GM18861 (cell line): ENCODE measurements around the gene CEP72.
"Not testable (repeated sequence)": the region's sequence is repeated elsewhere in the genome, so short reads cannot be mapped to it uniquely, and the experiment has no call there.

Experiments used
- ATAC-seq: cut with Tn5 transposase; IDR thresholded peaks from one replicate; pipeline ENCODE4 v1.9.1; 2021; ENCODE audit not compliant: unreplicated experiment

The CEP72 gene

GRCh38 chr5:579746-580366 is 32.3 kb upstream of the CEP72 start:
- ATAC-seq: no peak

GRCh38 chr5:580436-580835 is 31.7 kb upstream of the CEP72 start:
- no peak for ATAC-seq

- no peak for ATAC-seq
Observed at GRCh38 chr5:581266-581665, 30.9 kb upstream of the CEP72 start.

GRCh38 chr5:581941-582340 is 30.2 kb upstream of the CEP72 start:
- no peak for ATAC-seq

- not testable (repeated sequence) for ATAC-seq
Observed at GRCh38 chr5:582445-582844, 29.7 kb upstream of the CEP72 start.

GRCh38 chr5:582936-583635 is 29.1 kb upstream of the CEP72 start:
- ATAC-seq: no peak

GRCh38 chr5:583645-584044 is 28.5 kb upstream of the CEP72 start:
- ATAC-seq: no peak

- no peak for ATAC-seq
Observed at GRCh38 chr5:584216-584615, 27.9 kb upstream of the CEP72 start.

- no peak for ATAC-seq
Observed at GRCh38 chr5:584846-585245, 27.3 kb upstream of the CEP72 start.

- no peak for ATAC-seq
Observed at GRCh38 chr5:585556-585955, 26.6 kb upstream of the CEP72 start.

- no peak for ATAC-seq
Observed at GRCh38 chr5:585962-586628, 26.0 kb upstream of the CEP72 start.

- ATAC-seq: no peak
Observed at GRCh38 chr5:586751-587285, 25.3 kb upstream of the CEP72 start.

- ATAC-seq: no peak
Observed at GRCh38 chr5:587403-587802, 24.7 kb upstream of the CEP72 start.

- no peak for ATAC-seq
Observed at GRCh38 chr5:588406-588995, 23.6 kb upstream of the CEP72 start.

GRCh38 chr5:589173-589572 is 23.0 kb upstream of the CEP72 start:
- ATAC-seq: no peak

GRCh38 chr5:589588-589987 is 22.6 kb upstream of the CEP72 start:
- ATAC-seq: no peak

GRCh38 chr5:590346-590745 is 21.8 kb upstream of the CEP72 start:
- no peak for ATAC-seq

GRCh38 chr5:591746-592145 is 20.4 kb upstream of the CEP72 start:
- ATAC-seq: no peak

- no peak for ATAC-seq
Observed at GRCh38 chr5:592158-592557, 20.0 kb upstream of the CEP72 start.

GRCh38 chr5:593511-593910 is 18.6 kb upstream of the CEP72 start:
- ATAC-seq: no peak

GRCh38 chr5:594226-594860 is 17.8 kb upstream of the CEP72 start:
- ATAC-seq: no peak
